ENCODE results near the gene NENF. TPM values are rescaled to one million over a fixed set of nuclear protein-coding genes. Genes with fewer than 3 reads are reported as not detected.

NENF gene
- total and polyA plus RNA-seq, 10 of the 15 experiments (the other 5 are each of a cell fraction or from before 2014, with no cell fraction given): 5.1 to 83.4 (median 42.7) TPM

DNA sequence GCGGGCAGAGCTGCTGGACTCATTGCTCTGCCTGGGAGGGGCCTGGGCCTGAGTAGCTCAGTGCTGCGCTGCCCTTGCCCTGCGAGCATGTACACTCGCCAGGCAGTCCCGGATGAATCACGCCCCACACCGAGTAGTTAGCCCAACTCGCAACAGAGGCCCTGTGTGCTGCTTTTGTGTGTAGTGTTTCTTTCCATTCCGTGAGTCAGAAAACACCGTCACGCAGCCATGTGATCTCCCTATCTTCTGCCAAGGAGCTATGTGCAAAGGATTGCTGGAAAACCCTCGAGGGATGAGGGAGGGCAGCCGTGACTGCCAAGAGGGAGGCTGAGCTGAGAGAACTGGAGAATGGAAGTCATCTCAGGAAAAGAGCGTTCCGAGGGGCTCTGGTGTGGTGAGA, 37.3 kb downstream of the NENF start (continued):
- TF ChIP-seq, protein P1, sequence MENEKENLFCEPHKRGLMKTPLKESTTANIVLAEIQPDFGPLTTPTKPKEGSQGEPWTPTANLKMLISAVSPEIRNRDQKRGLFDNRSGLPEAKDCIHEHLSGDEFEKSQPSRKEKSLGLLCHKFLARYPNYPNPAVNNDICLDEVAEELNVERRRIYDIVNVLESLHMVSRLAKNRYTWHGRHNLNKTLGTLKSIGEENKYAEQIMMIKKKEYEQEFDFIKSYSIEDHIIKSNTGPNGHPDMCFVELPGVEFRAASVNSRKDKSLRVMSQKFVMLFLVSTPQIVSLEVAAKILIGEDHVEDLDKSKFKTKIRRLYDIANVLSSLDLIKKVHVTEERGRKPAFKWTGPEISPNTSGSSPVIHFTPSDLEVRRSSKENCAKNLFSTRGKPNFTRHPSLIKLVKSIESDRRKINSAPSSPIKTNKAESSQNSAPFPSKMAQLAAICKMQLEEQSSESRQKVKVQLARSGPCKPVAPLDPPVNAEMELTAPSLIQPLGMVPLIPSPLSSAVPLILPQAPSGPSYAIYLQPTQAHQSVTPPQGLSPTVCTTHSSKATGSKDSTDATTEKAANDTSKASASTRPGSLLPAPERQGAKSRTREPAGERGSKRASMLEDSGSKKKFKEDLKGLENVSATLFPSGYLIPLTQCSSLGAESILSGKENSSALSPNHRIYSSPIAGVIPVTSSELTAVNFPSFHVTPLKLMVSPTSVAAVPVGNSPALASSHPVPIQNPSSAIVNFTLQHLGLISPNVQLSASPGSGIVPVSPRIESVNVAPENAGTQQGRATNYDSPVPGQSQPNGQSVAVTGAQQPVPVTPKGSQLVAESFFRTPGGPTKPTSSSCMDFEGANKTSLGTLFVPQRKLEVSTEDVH (IDR thresholded peaks at IDR 0.05; ENCODE audit: low read depth, partially characterized antibody): no peak
- TF ChIP-seq CHD2 (IDR thresholded peaks at IDR 0.05; ENCODE audit: borderline replicate concordance, low read depth, low read length): no peak
- TF ChIP-seq, protein P2, sequence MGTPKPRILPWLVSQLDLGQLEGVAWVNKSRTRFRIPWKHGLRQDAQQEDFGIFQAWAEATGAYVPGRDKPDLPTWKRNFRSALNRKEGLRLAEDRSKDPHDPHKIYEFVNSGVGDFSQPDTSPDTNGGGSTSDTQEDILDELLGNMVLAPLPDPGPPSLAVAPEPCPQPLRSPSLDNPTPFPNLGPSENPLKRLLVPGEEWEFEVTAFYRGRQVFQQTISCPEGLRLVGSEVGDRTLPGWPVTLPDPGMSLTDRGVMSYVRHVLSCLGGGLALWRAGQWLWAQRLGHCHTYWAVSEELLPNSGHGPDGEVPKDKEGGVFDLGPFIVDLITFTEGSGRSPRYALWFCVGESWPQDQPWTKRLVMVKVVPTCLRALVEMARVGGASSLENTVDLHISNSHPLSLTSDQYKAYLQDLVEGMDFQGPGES (IDR thresholded peaks at IDR 0.05): no peak
- TF ChIP-seq RAD21 (IDR thresholded peaks at IDR 0.05; ENCODE audit: insufficient read depth, low read depth, low read length): no peak
- no peak for TF ChIP-seq NFYB (IDR thresholded peaks at IDR 0.05; ENCODE audit: insufficient read depth, low read depth, low read length)
- TF ChIP-seq, protein P3, sequence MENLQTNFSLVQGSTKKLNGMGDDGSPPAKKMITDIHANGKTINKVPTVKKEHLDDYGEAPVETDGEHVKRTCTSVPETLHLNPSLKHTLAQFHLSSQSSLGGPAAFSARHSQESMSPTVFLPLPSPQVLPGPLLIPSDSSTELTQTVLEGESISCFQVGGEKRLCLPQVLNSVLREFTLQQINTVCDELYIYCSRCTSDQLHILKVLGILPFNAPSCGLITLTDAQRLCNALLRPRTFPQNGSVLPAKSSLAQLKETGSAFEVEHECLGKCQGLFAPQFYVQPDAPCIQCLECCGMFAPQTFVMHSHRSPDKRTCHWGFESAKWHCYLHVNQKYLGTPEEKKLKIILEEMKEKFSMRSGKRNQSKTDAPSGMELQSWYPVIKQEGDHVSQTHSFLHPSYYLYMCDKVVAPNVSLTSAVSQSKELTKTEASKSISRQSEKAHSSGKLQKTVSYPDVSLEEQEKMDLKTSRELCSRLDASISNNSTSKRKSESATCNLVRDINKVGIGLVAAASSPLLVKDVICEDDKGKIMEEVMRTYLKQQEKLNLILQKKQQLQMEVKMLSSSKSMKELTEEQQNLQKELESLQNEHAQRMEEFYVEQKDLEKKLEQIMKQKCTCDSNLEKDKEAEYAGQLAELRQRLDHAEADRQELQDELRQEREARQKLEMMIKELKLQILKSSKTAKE (IDR thresholded peaks at IDR 0.05; ENCODE audit: low read depth, poor library complexity, severe bottlenecking): no peak

All from GM12878 (cell line).